A549 treated with ZK216348 at 1 μM for 4 hours (cell line): Measurements from ENCODE around the gene IQGAP1. TPM values are rescaled to one million over a fixed set of nuclear protein-coding genes. Genes with fewer than 3 reads are reported as not detected.

Source experiments
- total RNA-seq: library from RNA; stranded (reverse); fragments of 200-300 nt; extraction: Qiagen RNA extraction; gene quantifications from 5 replicates; pipeline ENCODE4 v1.2.3, GENCODE V29; 2022; ENCODE audit warnings: low read depth

The IQGAP1 gene
- 137 to 278 TPM (median 151 TPM) in 5 replicates for total RNA-seq

GRCh38 chr15:90387534-90388461 is at the start of gene IQGAP1:
Gene IQGAP1, plus strand, starts transcription at chr15:90388242. Its CDS starts 100 bp downstream, at chr15:90388342.

DNA sequence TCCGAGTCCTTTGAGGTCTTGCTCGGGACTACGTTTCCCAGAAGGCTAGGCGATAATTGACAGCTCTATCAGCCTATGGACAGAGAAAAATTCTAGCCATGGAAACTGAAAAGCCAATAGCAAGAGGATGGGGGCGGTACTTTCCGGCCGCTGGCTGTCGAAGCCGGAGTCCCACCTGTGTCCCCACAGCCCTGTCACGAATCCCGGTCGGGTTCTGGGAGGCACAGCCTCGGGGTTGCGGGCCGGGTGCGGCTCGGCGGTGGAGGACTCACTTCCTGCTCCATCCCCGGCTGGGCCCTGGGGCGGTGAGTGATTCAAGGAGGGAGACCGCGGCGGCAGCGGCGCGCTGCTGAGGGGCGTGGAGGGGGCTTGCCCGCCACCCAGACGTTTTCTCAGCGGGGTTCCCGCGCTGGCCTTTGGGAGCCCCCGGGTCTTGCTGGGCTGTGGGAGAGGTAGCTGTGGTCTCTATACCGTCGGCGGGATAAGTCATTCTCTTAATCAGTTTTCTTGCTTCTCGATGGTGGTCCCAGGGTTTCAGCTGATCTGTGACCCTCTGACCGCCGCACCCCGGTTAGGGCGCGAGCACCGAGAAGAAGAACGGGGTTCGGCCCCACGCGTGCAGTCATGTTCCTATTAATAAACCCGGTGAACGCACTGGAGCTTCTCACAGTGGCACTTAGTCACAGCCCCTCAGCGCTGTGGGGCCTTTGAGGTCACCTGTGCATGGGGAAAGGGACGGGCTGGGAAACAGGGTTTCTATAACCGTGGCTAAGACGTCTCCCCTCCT is 35.7 kb upstream of the IQGAP1 start, which contains the start of gene ZNF774:
Gene ZNF774 (plus strand): TSS at position 178 of the 787 bp plus-strand sequence. CDS start 2,377 bp downstream, outside the sequence.

GRCh38 chr15:90529371-90530249 is 141.6 kb downstream of the IQGAP1 start, which contains the start of gene CRTC3:
Gene CRTC3, plus strand, starts transcription at chr15:90529923. Its CDS starts 149 bp downstream, at chr15:90530072.

Other genes with a start within 250 kb of the IQGAP1 start
- gene SEMA4B, start 186.9 kb upstream of the IQGAP1 start, total RNA-seq = 65.5 to 114 TPM (median 101 TPM) in 5 replicates
- gene CIB1, start 154.3 kb upstream of the IQGAP1 start, total RNA-seq = 168 to 225 TPM (median 205 TPM) in 5 replicates
- gene GDPGP1, start 154.0 kb upstream of the IQGAP1 start, total RNA-seq = 3.7 to 5.7 TPM (median 4.7 TPM) in 5 replicates
- gene TTLL13, start 138.7 kb upstream of the IQGAP1 start, total RNA-seq = 0.11 to 0.43 TPM (median 0.16 TPM) in 4 of 5 replicates, not detected in the other
- gene NGRN, start 122.6 kb upstream of the IQGAP1 start, total RNA-seq = 93.9 to 114 TPM (median 111 TPM) in 5 replicates
- gene ZNF774, start 36.0 kb upstream of the IQGAP1 start, total RNA-seq = 0.62 to 1.7 TPM (median 1.0 TPM) in 5 replicates
- gene CRTC3, start 141.7 kb downstream of the IQGAP1 start, total RNA-seq = 17.6 to 26.3 TPM (median 25.0 TPM) in 5 replicates